ENCODE results near the gene RALGDS.

RALGDS gene

DNA sequence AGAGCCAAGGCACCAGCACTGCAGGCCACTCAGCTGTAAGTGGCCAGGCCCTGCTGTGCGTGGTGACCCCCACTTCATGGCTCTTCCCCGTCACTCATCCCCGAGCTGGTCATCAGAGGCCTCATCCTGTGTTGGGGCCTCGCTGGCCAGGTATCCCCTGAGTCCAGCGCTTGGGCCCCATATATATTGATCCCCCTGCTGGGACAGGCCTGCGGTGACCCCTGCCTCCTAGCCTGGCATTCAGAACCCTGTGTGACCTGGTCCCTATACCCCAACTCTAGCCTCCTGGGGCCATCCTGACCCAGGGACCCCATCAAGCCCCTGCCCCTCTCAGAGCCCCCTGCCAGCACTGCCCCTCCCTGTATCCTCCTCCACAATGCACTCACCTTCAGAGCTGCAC lies 30.0 kb upstream of the RALGDS start:
- DNase-seq (ENCODE audit: low read depth): no peak

- peak; percentile 56 for DNase-seq (ENCODE audit: low read depth)
Measured at GRCh38 chr9:133149130-133150015, 28.3 kb upstream of the RALGDS start.

DNA sequence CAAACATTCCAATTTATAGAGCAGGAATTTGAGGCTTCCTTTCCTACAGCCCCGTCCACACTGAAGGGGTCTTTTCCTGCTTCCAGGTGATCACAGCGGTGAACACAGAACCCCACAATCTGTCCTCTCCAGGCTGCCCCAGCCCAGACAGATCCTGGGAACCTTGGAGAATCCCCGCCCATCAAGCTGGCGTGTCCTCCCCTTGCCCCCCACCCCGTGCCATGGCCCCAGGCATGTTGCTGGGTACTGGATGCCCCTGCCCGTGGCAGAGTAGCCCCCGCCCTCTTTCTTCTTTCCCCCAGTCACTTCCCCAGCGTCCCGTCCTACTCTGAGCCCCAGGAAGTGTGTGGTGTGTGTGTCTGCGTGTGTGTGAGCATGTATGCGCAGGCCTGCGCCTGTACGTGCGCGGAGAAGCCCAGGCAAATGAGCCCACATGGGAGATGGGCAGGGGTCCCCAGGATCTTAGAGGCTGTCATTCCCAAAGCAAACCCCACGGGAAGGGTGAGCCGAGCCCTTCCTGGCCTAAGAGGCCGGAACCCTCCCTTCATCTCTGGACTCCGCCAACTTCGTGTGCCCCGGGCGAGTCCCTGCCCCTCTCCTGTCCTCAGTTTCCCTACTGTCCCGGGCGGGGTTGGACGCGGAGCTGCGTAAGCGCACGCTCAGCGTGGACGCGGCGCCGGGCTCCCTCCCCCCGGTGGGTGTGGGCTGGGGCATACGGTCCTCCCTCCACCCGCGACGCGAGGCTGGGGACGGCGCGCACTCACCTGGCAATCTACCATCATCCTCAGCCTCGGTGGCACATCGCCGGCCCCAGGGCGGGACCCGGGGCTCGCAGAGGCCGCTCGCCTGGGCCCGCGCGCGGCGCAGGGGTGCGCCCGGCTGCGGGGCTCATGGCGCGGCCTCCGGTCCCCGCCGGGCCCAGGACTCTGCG lies 27.4 kb upstream of the RALGDS start:
- no peak for DNase-seq (ENCODE audit: low read depth)

GRCh38 chr9:133147412-133148198 lies 26.6 kb upstream of the RALGDS start:
- DNase-seq (ENCODE audit: low read depth): peak; percentile 65

- DNase-seq (ENCODE audit: low read depth): no peak
Measured at GRCh38 chr9:133146746-133147411, 25.8 kb upstream of the RALGDS start.

DNA sequence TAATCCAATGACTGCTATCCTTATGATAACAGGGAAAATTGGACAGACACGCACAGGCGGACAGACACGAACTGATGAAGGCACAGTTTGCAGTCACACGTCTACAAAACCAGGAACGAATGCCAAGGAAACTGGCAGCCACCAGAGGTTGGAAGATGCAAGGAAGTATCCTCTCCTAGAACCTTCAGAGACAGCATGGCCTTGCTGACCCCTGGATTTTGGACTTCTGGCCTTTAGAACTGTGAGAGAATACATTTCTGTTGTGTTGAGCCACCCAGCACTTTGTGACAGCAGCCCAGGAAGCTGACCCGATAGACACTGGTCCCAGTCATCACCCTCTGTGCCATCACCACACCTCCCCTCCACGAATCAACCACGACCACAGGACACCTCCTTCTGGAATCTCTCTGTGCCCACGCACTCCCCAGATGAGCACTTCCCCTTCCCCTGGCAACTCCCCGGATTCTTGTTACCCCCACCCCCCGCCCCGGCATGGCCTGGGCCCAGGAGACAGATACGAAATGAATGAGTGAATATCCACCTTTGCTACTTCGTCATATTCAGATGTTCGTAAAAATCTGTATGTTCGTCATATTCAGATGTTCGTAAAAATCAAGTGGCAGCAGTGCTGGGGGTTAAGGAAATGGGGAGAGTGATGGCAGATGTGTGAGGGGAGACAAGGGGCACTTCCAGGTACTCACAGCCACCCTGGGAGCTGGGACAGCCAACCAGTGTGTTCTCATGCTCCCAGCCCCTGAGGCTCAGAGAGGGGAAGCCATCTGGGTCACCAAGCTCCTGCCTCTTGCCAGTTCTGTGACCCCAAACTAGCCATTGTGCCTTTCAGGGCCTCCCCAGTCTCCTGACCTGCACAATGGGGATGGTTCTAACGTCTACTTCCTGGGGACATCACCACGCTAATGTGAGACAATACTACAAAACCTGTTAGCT lies 24.1 kb upstream of the RALGDS start:
- DNase-seq (ENCODE audit: low read depth): no peak

GRCh38 chr9:133144142-133144903 lies 23.3 kb upstream of the RALGDS start:
- DNase-seq (ENCODE audit: low read depth): peak; percentile 89

- no peak for DNase-seq (ENCODE audit: low read depth)
Measured at GRCh38 chr9:133143639-133144141, 22.6 kb upstream of the RALGDS start.

DNA sequence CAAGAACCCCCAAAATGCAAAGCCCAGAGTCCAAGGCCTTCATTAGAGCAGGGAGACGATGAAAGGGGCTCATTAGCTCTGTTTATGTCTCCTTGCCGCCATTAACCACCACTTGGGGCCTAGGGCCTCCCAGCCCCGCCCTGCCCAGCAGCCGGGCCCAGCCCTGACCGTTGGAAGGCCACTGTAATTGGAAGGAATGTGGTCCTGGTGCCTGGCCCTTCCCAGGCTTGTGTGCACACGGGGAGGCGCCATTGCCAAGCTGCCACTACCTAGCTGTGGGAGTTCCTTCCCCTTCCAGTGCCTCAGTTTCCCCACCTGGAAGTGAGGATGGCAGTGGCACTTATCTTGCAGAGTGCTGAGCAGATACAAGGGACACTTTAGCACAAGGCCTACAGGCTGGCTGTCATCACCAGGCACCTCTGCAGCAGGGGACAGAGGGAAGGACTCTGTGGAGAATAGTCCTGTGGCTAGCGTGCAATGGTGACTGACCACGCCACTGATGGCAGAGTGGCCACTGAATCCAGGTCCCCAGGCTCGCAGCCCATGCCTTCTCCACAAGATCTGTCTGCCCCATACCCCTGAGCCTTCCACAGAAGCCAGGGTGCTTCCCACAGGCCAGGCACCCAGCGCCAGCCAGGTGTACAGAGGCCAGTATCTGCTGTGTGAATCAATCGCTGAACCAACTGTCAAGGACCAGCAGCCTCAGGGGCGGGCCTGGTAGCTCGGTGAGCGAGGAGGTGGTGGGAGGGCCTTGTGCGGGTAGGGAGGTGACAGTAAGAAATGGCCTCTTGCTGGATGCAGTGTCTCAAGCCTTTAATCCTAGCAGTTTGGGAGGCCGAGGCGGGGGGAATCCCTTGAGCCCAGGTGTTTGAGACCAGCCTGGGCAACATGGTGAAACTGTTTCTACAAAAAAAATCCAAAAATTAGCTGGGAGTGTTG lies 21.9 kb upstream of the RALGDS start:
- DNase-seq (ENCODE audit: low read depth): no peak

GRCh38 chr9:133141833-133142595 lies 21.0 kb upstream of the RALGDS start:
- DNase-seq (ENCODE audit: low read depth): peak; percentile 47

- DNase-seq (ENCODE audit: low read depth): no peak
Measured at GRCh38 chr9:133140606-133141005, 19.6 kb upstream of the RALGDS start.

GRCh38 chr9:133140174-133140505 lies 19.1 kb upstream of the RALGDS start:
- DNase-seq (ENCODE audit: low read depth): no peak

- DNase-seq (ENCODE audit: low read depth): no peak
Measured at GRCh38 chr9:133139246-133140173, 18.5 kb upstream of the RALGDS start.

DNA sequence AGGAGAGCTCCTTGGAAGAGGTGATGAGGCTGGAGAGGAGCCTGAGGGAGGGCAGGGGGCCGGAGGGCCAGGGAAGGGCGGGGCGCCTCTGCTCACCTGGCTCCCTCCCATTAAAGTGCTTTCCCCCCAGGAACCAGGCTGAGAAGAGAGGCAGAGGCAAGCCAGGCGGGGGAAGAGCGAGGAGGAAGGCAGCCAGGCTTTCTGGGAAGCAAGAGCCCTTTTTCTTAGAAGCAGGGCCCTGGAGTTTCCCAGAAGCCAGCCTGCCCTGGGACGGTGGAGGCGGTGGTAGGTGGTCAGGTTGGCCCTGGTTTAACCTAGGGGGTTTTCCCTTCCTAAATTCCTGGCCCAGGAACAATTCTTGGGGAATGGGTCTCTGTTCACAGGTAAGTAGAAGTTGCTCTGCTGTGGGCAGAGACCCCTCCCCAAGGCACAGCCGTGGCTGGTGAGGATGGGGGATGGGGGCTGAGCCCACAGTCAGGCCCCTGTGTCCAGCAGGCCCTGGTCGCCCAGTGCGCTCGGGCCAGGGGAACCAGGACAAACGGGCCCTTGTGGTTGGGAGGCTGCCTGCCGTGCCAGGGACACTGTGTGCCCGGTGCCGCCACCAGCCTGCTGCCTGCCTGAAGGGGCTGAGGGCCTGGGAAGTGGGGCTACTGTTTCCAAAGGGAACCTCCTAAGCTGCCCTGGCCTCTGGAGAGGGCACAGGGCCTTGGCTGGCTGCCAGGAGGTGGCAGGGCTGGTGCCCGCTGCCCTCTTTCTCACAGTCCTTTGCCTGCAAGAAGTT lies 16.6 kb upstream of the RALGDS start:
- DNase-seq (ENCODE audit: low read depth): no peak

DNA sequence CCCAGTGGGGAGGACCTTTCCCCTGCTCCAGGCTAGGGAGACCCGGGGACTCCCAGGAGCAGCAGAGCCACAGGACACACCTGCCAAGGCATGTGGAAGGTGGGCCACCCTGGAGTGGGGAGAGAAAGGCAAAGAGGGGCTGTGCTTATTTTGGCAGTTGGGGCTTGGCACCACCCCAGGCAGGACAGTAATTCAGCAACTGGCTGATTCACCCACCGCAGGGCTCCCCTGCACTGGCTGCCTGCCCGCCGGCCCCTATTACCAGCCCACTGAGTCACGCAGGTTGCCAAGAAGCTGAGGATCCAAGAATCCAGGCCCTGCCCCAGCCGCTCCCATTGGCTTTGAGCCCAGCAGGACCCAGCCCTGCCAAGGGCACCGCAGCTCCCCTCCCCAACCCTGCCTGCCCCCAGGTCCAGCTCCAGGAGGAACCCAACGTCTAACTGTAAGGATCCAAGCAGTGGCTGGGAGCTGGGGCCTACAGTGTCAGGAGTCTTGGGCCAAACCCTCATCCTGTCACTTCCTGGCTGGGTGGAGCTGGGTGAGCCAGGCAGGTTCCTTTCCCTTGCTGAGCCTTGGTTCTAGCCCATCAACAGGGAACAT lies 14.2 kb upstream of the RALGDS start:
- DNase-seq (ENCODE audit: low read depth): no peak
